Stimulated activated CD8-positive, alpha-beta memory T cell treated with anti-CD3 and anti-CD28 coated beads, Interleukin-2, amount 100 ng/mL, for 48 hours (primary cell): Measurements from ENCODE around the gene IFI6.
A peak's percentile ranks its signal among the peaks of the same experiment; 100 is the strongest.
"Not testable (repeated sequence)": the region's sequence is repeated elsewhere in the genome, so short reads cannot be mapped to it uniquely, and the experiment has no call there.

Source experiments
- DNase-seq, 2 donors: peaks; one replicate each; pipeline ENCODE4 v3.0.0-alpha.2; 2020; ENCODE audit warnings: low read depth in 2 of 2

IFI6 gene, protein sequence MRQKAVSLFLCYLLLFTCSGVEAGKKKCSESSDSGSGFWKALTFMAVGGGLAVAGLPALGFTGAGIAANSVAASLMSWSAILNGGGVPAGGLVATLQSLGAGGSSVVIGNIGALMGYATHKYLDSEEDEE

DNA sequence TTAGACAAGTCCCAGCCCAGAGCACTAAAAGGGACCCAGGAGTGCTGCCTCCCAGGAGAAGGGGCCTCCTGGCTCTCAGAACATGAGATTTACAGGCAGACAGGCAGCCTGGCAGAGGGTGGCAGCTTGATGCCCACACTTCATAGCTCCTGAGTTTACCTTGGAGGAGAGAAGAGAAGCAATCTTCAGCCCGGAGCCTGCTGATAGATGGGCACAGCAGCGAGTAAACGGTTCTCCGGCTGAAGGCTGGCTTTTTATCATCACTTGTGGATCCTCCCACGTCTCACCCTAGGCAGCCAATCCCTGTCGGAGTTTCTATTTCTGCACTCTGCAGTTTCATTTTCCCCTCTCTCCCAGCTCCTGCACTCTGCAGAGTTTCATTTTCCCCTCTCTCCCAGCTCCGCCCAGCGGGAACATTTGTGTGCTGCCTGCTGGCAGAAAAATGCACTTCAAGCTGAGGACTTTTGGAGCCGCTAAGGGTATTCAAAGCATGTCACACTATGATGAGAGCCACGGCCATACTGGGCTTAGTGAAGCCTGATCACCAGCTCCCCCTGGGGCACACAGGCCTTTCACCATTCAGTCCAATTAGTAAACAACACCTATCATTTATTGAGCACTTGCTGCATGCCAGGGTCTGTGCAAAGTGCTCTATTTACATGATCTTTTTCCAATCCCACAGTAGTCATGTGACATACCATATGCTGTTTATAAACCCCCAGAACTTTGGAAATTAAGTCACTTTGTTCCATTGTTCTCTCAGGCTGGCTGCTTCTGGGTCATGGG is at the start of gene IFI6:
Gene IFI6, minus strand, starts transcription at position 229 of the 786 bp plus-strand sequence. CDS start 2,878 bp downstream, outside the sequence.
- peak; percentile 40 to 55 for DNase-seq

DNA sequence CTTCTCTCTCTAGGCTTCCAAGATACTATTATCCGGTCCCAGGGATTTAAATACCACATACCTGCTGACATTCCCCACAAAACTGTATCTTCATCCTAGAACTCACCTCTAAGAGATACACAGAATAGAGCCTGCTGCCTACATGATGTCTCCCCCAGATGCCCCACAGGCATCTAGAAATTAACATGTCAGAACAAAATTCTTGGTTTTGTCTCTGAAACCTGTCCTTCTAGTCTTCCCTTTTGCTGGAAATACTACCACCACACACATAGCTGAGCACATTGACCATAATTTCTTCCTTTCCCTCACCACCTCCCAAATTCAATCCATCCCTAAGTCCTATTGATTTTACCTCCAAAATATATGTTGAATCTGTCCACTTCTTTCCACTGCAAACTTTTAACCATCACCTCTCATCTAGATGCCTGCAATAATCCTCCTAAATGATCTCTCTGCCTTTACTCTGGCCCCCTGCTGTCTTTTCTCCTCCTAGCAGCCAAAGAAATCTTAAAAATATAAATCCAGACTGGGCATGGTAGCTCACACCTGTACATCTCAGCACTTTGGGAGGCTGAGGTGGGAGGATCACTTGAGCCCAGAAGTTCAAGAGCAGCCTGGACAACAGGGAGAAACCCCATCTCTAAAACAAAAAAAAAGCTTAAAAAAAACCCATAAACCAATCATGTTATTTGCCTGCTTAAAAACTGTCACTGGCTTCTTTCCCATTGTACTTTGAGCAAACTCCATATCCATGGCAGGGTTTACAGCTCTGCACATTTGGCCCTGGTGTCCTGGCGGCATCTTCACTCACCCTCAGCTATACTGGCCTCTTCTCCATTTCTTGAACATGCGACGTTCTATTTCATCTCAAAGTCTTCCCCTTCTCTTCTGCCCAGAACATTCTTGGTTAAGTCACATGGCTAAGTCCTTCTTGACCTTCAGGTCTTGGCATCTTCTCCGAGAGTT is 47.6 kb upstream of the IFI6 start:
- DNase-seq: no peak

DNA sequence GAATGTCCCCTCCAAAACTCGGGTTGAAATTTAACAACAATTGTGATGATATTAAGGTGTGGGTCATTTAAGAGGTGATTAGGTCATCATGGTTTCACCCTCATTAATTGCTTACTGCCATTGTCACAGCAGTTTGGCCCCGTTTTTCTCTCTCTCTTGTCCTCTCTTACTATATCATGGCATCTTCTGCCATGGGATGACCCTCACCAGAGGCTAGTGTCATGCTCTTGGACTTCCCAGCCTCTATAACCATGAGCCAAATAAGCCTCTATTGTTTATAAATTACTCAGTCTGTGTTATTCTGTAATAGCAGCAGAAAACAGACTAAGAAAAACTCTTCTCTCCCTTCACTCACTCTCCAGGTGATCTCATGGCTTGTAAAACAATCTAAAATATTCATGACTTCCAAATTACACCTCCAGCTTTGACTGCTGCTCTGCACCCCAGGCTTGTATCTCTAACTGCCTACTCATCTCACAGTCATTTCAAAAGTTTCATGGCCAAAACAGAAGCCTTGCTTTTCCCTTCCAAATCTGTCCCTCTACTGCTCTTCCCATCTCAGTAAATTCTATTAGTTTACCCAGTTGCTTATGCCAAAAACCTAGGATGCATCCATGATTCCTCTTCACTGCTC is 44.4 kb upstream of the IFI6 start:
- DNase-seq: no peak

DNA sequence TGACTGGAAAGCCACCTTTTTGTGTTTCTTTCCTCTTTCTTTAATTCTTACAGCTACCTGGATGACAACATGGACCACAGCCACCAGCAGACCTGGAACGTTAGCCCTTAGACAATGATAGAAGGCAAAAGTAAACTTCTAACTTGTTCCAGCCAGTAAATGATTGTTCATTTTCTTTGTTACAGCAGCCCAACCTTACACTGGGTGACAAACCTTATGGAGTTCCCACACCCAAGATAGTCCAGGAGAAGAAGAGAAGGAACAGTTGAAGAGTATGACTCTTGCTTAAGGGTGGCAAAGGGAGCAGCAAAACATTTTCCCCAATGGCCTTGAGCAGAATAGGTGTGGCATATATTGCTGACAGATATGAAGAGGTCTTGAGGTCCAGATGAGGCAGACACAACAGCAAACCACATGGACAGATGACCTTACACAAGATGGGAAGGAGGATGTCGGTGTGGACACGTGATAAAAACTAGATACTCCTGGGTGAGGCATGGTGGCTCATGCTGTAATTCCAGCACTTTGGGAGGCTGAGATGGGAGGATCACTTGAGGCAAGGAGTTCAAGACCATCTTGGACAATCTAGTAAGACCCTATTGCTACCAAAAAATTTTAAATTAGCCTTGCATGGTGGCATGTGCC is 42.0 kb upstream of the IFI6 start:
- DNase-seq: no peak

DNA sequence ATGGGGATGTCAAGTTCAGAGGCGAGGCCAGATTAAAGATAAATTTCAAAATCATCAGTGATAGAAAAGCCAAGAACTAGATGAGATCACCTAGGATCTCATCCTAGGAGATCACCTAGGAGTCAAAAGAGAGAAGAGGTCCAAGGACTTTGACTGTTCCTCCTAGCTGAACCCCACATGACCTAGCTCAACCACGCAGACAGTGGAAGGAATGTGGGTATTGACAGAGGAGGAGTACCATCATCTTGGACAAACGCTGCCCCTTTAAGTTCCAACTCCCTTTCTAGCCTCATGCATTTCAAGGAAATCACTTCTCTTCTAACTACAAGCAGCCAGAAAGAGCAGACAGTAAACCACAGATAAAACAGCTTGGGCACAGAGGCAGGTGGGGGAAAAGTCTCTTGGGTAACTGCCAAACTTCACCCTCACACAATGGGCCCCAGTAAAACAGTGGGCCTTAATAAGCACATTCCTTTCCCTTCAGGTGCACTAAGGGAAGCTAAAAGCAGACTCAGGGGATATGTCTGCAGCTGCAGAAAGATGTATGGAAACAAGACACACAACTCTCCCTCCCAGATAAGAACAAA is 41.2 kb upstream of the IFI6 start:
- DNase-seq: no peak

DNA sequence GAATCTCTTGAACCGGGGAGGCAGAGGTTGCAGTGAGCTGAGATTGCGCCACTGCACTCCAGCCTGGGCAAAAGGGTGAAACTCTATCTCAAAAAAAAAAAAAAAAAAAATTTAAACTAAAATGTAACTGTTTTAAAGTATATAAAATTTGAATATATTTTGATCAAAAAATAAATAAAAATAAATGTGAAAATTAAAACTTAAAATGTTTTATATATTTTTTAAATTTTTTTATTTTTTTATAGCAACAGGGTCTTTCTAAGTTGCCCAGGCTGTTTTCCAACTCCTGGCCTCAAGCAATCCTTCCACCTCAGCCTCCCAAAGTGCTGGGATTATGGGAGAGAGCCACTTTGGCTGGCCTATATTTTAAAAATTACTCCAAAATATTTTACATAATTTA is 38.6 kb upstream of the IFI6 start:
- no peak for DNase-seq

DNA sequence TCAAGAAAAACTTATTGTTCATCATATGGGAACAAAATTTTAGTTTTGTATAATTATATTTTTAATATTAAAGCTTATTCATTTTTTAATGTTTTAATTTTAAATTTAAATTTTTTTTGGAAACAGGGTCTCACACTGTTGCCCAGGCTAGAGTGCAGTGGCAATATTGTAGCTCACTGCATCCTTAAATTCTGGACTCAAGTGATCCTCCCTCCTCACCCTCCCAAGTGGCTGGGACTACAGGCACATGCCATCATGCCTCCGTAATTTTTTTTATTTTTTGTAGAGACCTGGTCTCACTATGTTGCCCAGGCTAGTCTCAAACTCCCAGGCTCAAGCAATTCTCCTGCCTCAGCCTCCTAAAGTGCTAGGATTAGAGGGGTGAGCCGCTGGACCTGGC is 33.6 kb upstream of the IFI6 start:
- no peak for DNase-seq

DNA sequence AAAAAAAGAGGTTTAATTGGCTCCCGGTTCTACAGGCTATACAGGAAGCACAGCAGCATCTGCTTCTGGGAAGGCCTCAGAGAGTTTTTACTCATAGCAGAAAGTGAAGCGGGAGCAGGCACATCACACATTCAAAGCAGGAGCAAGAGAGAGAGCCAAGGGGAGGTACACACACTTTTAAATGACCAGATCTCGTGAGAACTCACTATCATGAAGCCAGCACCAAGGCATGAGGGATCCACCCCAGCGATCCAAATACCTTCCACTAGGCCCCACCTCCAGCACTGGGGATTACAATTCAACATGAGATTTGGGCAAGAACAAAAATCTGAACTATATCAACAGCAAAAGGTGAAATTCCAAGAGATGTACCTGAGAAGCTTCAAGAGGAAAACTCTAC is 33.0 kb upstream of the IFI6 start:
- no peak for DNase-seq

DNA sequence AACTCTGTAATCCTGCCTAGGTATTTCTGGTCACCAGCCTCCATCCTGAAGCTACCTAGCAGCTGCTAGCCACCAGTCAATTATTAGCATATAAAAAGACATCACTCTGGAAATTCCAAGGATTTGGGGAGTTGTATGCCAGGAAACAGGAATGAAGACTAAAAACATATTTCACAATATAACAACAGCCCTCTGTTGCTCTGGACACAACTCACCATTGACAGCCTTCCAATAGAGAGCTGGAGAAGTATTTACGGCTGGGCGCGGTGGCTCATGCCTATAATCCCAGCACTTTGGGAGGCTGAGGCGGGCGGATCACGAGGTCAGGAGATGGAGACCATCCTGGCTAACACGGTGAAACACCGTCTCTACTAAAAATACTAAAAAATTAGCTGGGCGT is 24.8 kb upstream of the IFI6 start:
- DNase-seq: not testable (repeated sequence)

DNA sequence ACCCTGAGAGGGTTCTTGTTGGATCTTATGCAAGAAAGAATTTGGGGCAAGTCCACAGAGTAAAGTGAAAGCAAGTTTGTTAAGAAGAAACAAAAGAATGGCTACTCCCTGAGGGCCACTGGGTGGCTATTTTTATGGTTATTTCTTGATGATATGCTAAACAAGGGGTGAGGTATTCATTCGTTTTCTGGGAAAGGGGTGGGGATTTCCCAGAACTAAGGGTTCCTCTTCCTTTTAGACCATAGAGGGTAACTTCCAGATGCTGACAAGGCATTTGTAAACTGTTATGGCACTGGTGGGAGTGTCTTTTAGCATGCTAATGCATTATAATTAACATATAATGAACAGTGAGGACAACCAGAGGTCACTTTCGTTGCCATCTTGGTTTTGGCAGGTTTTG is 18.2 kb upstream of the IFI6 start:
- DNase-seq: no peak

DNA sequence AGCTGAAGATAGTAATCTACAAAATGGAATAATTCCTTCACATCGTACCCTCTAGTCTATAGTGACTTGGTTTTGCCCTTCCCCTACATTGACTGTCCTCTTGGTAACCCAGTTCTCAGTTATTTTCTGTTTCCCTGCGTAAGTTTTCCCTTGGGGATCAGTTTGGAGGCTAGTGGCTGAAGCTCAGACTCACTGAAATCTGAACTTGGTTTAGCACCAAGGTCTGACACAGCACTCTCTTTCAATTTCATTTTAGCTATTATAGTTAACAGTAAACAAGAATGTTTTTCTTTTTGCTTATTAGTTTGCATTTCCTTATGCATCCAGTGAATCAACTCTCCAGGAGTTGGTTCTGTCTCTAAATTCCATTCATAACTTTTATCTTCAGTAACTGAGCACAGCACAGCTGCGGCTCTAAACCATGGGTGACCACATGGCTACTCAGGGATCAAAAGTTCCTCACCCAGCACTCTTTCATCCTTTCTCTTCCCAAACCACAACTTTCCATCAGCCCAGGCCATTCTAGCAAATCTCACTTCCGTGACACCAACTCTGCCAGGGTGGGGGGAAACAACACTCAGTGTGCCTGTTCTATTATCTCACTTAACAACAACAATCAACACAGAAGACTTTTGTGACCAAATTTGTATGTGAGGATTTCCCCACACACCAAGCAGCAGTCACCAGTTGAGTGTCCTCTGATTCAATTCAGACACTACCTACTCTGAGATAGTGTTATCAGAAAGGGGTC is 17.6 kb upstream of the IFI6 start:
- DNase-seq: no peak

DNA sequence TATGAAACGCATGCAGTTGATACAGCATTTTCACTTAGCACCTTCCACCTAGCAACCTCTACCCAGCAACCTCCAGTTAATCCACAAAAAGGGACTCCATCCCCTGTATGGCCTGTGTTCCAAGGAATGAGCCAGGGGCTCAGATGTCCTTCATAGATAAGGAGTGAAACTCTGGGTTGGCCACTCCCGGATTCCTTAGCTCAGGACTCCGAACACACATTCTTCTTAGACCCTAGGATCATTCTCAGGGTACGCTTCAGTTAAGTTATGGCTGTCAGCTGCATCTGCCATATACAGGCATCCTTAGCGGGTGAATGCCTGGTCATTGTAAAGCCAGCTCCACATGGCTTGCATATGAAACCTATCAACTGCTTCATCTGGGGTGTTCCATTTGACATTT is 15.9 kb upstream of the IFI6 start:
- no peak for DNase-seq

DNA sequence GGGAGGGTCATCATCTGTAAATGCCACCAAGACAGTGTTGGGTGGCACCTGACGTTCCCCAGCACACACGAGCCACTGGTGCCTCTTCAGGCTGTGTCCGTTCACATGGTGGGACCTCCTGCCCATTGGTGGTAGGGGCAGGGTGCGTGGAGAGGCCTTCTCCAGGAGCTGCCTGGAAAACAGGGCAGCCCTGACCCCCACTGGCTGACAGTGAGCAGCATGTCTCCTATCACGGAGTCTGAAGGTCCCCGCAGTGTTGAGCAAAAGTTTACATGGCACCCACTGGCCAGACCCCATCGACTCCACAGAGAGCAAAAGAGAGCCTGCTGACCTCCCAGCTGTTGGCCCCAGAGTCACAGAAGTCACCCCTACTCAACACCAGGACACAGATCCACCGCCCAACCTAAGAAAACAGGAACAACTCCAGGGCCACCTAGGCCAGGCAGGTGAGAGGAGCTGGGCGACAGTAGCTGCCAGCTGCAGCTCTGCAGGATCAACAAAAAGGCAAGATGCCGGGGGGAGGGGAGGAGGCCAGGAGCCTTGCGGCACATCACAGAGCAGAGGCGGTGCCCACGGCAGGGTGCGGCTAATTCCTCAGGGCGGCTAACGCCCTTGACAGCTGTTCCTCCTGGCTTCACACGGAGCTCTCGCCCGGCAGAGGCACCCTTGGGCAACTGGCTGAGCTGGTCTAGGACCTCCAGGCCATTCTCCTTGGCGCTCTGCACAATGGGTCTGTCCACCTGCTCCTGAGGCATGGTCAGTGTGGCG is 14.4 kb upstream of the IFI6 start:
- no peak for DNase-seq

DNA sequence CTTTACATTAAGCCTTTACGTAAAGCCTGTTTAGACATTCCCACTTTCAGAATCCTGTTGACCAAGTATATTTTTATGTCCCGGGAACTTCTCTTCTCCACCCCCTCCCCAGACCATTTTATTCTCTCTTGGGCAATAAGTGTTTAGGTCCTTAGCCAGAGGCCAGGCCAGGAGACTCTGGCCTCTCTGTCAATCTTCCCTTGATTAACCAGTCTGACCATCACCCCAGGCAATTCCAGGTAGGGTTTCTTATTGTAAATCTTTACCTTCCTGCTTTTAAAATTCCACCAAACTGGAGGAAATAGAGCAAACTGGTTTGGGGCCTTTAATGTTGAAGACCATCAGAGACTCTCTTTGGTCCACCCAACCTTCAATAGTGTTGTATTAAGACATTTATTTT is 12.2 kb upstream of the IFI6 start:
- no peak for DNase-seq

DNA sequence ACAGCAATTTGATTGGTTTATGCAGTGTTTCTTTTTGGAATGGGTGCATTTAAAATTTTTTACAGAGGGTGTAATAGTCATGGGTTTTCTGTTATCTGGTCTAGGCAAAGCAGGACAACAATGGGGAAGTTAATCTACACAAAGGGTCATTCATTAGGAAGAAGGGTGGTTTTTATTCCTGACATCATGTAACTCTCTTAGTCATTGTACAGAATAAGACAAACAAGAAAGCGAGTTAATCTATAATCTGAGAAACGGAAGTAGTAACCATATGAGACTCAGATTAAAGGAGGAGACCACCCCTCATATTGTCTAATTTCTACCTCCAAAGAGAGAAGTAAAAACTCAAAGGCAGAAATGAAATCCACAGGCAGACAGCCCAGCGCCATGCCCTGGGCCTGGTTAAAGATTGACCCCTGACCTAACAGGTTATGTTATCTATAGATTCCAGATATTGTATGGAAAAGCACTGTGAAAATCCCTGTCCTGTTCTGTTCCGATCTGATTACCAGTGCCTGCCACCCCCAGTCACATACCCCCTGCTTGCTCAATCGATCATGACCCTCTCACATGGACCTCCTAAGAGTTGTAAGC is 10.5 kb upstream of the IFI6 start:
- no peak for DNase-seq

DNA sequence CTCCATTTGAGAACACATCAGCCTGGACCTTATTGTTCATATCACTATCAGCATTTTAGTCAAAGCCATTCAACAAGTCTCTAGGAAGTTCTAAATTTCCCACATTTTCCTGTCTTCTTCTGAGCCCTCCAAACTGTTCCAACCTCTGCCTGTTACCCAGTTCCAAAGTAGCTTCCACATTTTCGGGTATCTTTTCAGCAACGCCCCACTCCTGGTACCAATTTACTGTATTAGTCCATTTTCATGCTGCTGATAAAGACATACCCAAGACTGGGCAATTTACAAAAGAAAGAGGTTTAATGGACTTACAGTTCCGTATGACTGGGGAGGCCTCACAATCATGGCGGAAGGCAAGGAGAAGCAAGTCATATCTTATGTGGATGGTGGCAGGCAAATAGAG is 9.6 kb upstream of the IFI6 start:
- not testable (repeated sequence) for DNase-seq

DNA sequence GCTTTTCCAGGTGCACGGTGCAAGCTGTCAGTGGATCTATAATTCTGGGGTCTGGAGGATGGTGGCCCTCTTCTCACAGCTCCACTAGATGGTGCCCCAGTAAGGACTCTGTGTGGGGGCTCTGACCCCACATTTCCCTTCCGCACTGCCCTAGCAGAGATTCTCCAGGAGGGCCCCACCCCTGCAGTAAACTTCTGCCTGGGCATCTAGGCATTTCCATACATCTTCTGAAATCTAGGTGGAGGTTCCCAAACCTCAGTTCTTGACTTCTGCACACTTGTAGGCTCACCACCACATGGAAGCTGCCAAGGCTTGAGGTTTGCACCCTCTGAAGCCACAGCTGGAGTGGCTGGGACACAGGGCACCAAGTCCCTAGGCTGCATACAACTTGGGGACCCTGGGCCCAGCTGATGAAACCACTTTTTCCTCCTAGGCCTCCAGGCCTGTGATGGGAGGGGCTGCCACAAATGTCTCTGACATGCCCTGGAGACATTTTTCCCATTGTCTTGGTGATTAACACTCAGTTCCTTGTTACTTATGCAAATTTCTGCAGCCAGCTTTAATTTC is 8.3 kb upstream of the IFI6 start:
- DNase-seq: not testable (repeated sequence)

DNA sequence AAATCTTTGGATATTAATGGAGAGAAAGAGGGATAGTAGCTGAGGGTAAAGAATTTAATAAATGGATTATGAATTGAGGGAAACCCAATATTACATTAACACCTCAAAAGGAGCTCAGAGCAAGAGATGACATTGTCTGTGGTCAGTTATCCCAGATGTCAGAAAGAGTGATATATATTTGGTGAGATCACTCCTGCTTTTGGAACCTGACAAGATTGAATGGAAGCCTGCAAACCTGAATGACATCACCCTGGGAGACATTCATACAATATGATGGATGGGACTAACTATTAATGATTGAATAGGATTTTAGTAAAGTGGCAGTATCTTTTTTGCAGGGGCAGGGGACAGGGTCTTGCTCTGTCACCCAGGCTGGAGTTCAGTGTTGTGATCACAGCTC is 6.8 kb upstream of the IFI6 start:
- no peak for DNase-seq

DNA sequence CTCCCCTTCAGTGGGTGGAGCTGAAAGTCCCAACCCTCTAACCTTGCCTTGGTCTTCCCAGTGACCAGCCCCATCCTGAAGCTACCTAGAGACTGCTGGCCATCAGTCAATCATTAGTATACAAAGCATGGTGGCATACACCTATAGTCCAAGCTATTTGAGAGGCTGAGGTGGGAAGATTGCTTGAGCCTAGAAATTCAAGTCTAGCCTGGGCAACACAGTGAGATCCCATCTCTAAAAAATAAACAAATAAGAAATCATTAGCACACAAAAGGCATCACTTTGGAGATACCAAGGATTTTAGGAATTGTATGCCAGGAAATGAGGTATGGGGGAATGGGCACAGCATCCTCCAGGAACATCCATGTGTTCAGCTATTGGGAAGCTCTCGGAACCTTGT is 4.4 kb upstream of the IFI6 start:
- no peak for DNase-seq
